Nephron (organoid): ENCODE results near the gene RFC1.
"Not testable (repeated sequence)": the region's sequence is repeated elsewhere in the genome, so short reads cannot be mapped to it uniquely, and the experiment has no call there.

Experiments used
- H3K27ac Mint-ChIP-seq, 3 experiments: 2 replicates each; pipeline ENCODE4 v1.8.0; 2020; ENCODE audit warnings: mixed read lengths in 3 of 3, mild to moderate bottlenecking in 2 of 3, moderate library complexity in 1 of 3
- H3K27me3 Mint-ChIP-seq: 2 replicates; pipeline ENCODE4 v1.8.0; 2021; ENCODE audit warnings: low read depth, mild to moderate bottlenecking, moderate library complexity, mixed read lengths
- H3K36me3 Mint-ChIP-seq: 2 replicates; pipeline ENCODE4 v1.8.0; 2020; ENCODE audit warnings: low read depth, mixed read lengths
- H3K4me1 Mint-ChIP-seq: 2 replicates; pipeline ENCODE4 v1.8.0; 2020; ENCODE audit warnings: mixed read lengths
- H3K4me3 Mint-ChIP-seq, 3 experiments: 2 replicates each; pipeline ENCODE4 v1.8.0; 2020; ENCODE audit warnings: mild to moderate bottlenecking in 3 of 3, mixed read lengths in 3 of 3, moderate library complexity in 2 of 3
- H3K9me3 Mint-ChIP-seq: 2 replicates; pipeline ENCODE4 v1.8.0; 2020; ENCODE audit warnings: mixed read lengths
- CTCF ChIP-seq, 3 experiments: fragments of 200-600 bp; sonication (generic); IDR thresholded peaks; one replicate each; pipeline ENCODE4 v1.5.0; 2021; ENCODE audit warnings: antibody characterized with exemption in 3 of 3; ENCODE audit not compliant: unreplicated experiment in 3 of 3

RFC1 gene

GRCh38 chr4:39279416-39279815 is 86.7 kb downstream of the RFC1 start:
- H3K27me3 Mint-ChIP-seq: no peaks in the 10 kb centered on the region

DNA sequence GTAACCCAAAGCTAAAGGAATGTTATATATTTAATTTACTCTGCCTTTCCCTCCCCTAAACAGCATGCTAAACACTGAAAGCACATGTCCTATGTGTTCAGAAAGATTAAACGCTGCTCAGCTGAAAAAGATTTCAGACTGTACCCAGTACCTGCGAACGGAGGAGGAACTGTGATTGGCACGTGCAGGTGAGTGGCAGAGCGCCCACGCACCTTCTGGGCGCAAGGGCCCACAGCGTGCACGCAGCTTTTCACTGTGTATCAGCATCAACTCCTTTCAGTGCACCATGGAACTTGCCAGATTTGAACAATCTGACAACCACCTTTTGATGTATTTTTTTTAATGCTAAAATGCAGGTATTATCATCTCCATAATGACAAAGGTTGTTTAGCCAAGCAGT is 87.7 kb downstream of the RFC1 start:
- Mint-ChIP-seq H3K27me3 (no peaks in the 10 kb centered on the region), H3K27ac (no peak overlapping the region), H3K36me3 (peaks cover 83% of the 10 kb centered on the region), H3K4me3 (no peak overlapping the region), H3K9me3 (no peaks in the 10 kb centered on the region), H3K4me1 (no peaks in the 10 kb centered on the region)
- TF ChIP-seq CTCF (IDR thresholded peaks at IDR 0.05; ENCODE audit: unreplicated experiment in 3 of 3): no peak

More at GRCh38 chr4:39279416-39279815, 86.7 kb downstream of the RFC1 start:
- H3K4me1 Mint-ChIP-seq: no peaks in the 10 kb centered on the region
- peaks cover 81% of the 10 kb centered on the region for H3K36me3 Mint-ChIP-seq
- TF ChIP-seq CTCF (IDR thresholded peaks at IDR 0.05; ENCODE audit: unreplicated experiment in 3 of 3): no peak
- no peaks in the 10 kb centered on the region for H3K9me3 Mint-ChIP-seq
- no peak overlapping the region for H3K4me3 Mint-ChIP-seq
- H3K27ac Mint-ChIP-seq: peak overlapping the region in 1 of 3 experiments; percentile 29

DNA sequence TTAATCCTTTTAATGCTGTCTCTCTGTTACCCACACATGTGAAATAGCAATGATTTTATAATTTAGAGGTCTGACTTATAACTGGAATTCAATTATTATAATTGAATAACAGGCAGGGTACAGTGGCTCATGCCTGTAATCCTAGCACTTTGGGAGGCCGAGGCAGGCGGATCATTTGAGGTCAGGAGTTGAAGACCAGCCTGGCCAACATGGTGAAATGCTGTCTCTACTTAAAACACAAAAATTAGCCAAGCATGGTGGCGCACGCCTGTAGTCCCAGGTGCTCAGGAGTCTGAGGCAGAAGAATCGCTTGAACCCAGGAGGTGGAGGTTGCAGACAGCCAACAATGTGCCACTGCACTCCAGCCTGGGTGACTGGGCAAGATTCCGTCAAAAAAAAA is 88.5 kb downstream of the RFC1 start:
- not testable (repeated sequence) for H3K27me3 Mint-ChIP-seq, H3K27ac Mint-ChIP-seq, H3K4me1 Mint-ChIP-seq, H3K9me3 Mint-ChIP-seq, H3K4me3 Mint-ChIP-seq
- peaks cover 83% of the 10 kb centered on the region for H3K36me3 Mint-ChIP-seq

GRCh38 chr4:39274503-39274902 is 91.7 kb downstream of the RFC1 start:
- Mint-ChIP-seq H3K4me1 (no peaks in the 10 kb centered on the region), H3K36me3 (peaks cover 68% of the 10 kb centered on the region), H3K27me3 (no peaks in the 10 kb centered on the region), H3K27ac (no peak overlapping the region), H3K4me3 (no peak overlapping the region), H3K9me3 (no peaks in the 10 kb centered on the region)
- TF ChIP-seq CTCF (IDR thresholded peaks at IDR 0.05; ENCODE audit: unreplicated experiment in 3 of 3): no peak

DNA sequence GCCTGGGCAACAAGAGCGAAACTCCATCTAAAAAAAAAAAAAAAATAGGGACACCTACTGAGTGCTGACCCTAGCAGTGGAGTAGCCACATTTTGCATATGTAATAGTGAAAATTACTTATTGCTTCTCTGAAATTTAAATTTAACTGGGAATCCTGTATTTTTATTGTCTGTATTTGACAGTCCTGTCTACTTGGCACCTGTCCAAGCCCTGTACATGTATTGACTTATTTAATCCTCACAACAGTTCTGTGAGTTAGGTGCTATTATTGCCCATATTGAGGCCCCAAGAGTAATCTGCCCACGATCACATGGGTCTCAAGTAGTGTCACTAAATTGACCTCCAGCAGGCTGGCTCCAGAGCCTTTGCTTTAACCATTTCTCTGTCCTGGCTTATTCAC is 102.3 kb downstream of the RFC1 start:
- no peak for TF ChIP-seq CTCF (IDR thresholded peaks at IDR 0.05; ENCODE audit: unreplicated experiment in 3 of 3)
- Mint-ChIP-seq H3K27ac (no peak overlapping the region), H3K27me3 (no peaks in the 10 kb centered on the region), H3K9me3 (peaks cover 2% of the 10 kb centered on the region), H3K4me1 (peaks cover 5% of the 10 kb centered on the region), H3K36me3 (peaks cover 65% of the 10 kb centered on the region), H3K4me3 (no peak overlapping the region)

- Mint-ChIP-seq H3K4me1 (peaks cover 10% of the 10 kb centered on the region), H3K36me3 (peaks cover 69% of the 10 kb centered on the region), H3K4me3 (no peak overlapping the region), H3K9me3 (peaks cover 2% of the 10 kb centered on the region), H3K27ac (peak overlapping the region in 2 of 3 experiments; percentile 17 to 88), H3K27me3 (no peaks in the 10 kb centered on the region)
- TF ChIP-seq CTCF (IDR thresholded peaks at IDR 0.05; ENCODE audit: unreplicated experiment in 3 of 3): no peak
Measured at GRCh38 chr4:39259571-39260330, 106.4 kb downstream of the RFC1 start.
